ENCODE results near the gene SRCIN1.
A peak's percentile ranks its signal among the peaks of the same experiment; 100 is the strongest.

Gene SRCIN1

DNA sequence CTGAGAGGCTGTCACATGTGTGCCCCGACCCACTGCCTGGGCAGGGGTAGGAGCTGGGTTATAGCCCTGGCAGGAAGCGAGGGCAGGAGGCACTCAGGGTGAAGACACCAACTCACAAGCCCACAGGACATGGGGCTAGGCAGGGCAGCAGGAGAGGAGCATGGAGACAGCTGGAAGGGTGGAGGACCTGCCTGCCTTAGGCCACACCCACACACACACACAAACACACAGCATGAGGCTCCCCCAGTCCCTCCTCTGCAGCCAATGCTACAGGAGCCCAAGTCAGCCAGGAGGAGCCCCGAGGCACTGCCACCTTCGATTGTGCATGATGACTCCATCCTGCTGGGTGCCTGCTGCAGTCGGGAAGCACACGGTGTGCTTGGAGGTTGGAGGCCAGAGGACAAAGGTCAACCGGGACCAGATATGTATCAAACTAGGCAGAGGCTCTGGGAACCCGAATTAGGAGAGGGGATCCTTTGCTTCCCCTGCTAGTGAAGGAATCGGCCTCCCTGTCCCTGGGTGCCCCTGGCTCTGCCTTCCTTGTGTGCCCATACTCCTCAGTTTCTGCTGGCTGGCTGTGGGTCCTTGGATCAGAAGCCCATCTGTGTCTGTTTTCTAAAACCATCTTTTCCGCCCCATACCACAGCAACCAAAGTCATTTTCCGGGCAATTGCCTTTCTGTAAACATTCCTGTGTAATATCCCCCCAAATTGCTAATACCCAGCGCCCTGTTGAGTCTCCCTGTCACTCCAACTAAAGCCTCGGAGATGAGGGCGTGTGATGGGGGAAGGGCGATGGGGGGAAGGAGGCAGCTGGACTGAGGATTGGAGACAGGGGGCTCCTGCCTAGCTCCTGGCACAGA is 20.5 kb downstream of the SRCIN1 start:
- no peak for DNase-seq (ENCODE audit: low read depth in 1 of 2, low spot score in 1 of 2)

- DNase-seq (ENCODE audit: low read depth in 1 of 2, low spot score in 1 of 2) = peak; percentile 36 to 46
Observed at GRCh38 chr17:38584350-38584925, 21.3 kb downstream of the SRCIN1 start.

DNA sequence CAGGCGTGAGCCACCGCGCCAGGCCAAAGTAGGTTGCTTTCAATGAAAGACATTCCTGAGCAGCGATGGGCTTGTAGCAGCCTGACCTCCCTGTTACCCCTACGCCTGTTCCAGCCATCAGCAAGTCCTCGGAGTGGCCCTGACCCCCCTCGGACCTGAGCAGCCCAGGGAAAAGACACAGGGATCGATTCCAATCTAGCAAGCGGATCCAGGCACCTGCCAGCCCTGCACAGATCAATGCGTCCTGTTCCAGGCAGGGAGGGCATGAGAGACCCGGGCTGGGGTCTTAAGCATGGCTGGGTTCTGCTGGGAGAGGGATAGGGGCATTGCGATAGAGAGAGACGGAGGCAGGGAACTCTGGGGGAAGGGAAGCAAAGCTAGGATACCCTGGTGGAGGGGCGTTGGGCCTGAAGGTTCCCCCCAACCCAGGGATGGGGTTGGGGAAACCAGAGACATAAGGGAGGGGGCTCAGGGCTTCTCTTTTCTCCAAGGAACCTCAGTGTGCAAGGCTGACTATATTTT is 21.9 kb downstream of the SRCIN1 start:
- DNase-seq (ENCODE audit: low read depth in 1 of 2, low spot score in 1 of 2) = no peak

DNA sequence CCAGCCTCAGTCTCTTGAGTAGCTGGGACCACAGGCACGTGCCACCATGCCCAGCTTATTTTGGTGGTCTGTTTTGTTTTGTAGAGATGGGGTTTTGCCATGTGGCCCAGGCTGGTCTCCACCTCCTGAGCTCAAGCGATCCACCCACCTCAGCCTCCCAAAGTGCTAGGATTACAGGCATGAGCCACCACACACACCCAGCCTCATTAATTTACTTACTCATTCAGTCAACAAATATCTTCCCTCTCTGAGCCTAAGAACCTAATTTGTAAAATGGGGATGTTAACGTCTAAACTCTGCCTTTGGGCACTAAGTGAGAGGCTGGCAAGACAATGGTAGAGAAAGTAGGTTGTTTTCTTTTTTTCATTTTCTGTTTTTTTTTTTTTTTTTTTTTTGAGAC is 22.6 kb downstream of the SRCIN1 start:
- DNase-seq (ENCODE audit: low read depth in 1 of 2, low spot score in 1 of 2) = no peak

- no peak for DNase-seq (ENCODE audit: low read depth in 1 of 2, low spot score in 1 of 2)
Observed at GRCh38 chr17:38582069-38582468, 23.7 kb downstream of the SRCIN1 start.

GRCh38 chr17:38579934-38580333 is 25.8 kb downstream of the SRCIN1 start:
- DNase-seq (ENCODE audit: low read depth in 1 of 2, low spot score in 1 of 2) = no peak

- no peak for DNase-seq (ENCODE audit: low read depth in 1 of 2, low spot score in 1 of 2)
Observed at GRCh38 chr17:38579083-38579480, 26.7 kb downstream of the SRCIN1 start.

GRCh38 chr17:38578229-38579082 is 27.3 kb downstream of the SRCIN1 start:
- no peak for DNase-seq (ENCODE audit: low read depth in 1 of 2, low spot score in 1 of 2)

DNA sequence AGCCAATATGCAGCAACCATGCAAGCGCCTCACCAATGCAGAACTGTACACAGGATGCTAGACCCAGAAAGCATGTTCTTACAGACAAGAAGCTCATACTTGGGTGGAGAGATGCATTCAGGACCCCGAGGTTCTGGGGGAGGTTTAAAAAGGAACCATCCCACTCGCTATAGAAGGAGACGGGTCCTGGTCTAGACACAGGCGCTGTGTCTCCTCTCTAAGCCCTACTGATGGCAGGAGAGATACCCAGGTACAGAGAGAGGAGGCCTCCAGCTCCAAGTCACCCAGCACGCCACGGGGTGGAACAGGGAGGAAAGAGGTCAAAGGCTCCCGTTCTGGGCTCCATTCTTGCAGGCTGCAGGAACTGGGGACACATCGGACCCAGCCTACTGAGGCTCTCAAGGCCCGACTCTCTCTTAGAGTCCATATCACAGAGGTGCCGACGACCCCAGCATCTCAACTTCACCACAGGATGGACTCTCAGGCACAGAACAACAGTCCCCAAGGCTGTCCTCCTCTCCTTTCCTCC is 28.0 kb downstream of the SRCIN1 start:
- no peak for DNase-seq (ENCODE audit: low read depth in 1 of 2, low spot score in 1 of 2)

GRCh38 chr17:38577244-38577643 is 28.5 kb downstream of the SRCIN1 start:
- DNase-seq (ENCODE audit: low read depth in 1 of 2, low spot score in 1 of 2) = no peak

DNA sequence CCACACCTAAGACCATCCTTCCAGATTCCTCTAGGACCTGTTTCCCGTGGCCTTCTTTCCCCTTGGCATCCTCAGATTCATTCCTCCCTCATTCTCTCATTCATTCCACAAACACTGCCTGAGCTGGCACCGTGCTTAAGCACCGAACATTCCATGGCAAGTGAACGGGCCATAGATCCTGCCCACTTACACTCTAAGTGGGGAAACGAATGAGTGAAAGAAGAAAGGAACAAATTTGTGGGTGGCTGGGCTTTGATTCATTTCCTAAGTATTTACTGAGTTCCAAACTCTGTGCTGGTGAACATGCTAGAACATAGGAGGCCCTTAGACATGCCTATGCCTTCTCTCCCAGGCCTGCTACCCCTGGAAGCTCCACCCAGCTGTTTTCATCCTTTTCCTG is 30.0 kb downstream of the SRCIN1 start:
- no peak for DNase-seq (ENCODE audit: low read depth in 1 of 2, low spot score in 1 of 2)

- no peak for DNase-seq (ENCODE audit: low read depth in 1 of 2, low spot score in 1 of 2)
Observed at GRCh38 chr17:38574712-38575111, 31.0 kb downstream of the SRCIN1 start.

DNA sequence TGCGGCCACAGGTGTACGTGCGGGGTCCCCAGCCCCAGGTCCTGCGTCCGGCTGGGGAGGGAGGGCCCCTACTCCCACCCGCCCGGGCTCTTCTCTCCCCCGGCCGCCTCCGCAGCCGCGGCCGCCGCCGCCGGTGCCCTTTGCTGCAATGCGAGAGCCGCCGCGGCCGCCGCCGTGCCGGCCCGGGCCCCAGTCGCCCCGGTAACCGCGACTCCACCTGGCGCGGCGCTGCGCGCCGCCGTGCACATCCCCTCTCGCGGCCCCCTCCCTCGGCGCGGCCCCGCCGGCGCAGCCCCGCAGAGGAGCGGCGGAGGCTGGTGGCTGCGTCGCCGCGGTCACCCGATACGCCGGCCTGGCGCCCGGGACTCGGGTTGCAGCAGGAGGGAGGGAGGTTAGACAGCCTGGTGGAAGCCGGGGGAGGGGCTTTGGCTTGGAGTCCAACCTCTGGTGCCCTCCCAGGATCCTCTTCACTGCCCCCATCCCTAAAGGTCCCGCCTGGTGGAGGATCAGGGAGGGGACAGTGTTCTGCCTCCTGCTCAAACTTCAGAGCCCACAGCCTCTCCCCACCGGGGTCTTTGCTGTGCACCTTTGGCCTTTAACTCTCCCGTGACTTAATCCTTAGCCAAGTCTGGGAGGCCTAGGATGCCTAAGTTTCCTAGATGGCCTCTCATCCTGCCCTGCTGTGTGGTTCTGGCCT is 32.9 kb downstream of the SRCIN1 start:
- no peak for DNase-seq (ENCODE audit: low read depth in 1 of 2, low spot score in 1 of 2)

DNA sequence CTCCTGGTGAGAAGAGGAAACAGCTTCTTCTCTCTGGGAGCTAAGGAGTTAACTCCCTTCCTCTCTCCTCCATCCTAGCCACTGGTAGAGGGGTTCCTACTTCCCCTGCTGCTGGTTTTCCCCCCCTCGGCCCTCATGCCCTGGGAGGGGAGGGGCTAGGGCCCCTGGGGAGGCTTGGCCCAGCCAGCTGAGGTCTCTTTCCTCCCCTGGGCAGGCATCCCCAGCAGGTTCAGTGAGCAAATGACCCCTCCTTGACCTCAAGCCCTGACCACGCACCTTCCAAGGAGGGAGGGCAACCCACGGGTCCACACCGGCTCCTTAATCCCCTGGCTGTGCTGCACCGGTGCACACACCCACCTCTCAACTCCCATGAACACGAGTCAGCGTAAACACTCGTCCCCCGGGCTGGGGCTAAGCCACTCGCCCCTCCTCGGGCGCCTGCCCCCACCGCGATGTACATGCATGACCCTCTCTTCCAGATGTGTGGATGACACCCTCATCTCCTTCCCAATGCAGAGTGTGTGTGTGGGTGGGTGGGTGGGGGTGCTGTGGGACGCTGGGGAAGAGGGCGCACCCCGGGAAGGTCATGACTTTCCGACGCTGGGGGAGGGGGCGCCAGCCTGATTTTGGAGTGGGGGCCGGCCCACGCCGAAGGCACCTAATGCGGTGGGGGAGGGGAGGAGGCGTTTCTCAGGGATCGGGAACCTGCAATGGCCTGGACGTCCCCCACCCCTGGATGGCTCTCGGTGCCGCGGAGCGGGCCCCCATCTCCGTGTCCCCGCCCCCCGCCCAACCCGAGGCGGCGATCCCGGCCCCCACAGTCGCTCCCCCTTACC is 33.7 kb downstream of the SRCIN1 start:
- no peak for DNase-seq (ENCODE audit: low read depth in 1 of 2, low spot score in 1 of 2)

DNA sequence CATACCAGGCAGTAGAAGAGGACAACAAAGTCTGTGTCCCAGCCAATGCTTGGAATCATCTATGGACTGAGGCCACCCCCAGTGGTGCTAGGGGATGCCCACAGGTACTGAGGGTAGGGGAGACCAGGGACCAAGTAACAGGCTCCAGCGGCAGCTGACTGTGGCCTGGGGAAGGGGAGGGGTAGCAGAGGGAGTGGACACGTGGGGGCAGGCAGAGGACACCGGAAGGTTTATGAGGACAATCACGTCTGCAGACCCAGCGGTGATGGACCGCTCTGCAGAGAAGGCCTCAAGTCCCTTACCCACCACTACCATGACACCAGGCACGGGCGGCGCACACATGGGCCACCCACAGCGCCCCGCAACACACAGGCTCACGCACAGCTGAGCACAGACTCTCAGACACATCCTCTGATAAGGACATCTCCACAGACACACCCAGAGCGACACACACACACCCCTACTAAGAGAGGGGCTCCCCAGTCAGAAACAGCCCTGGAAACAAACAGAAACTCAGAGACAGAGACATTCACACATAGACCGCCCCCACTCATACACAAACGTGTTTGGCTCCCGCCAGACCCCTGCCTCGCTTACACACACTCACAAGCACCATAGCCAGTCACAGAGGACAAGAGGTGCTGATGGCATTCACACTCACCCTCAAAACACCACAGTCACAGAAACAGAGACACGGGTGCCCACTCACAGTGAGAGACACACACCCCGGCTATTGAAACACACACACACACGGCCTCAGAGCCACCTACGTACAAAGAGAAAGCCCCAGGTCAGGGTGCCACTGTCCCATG is 35.8 kb downstream of the SRCIN1 start:
- DNase-seq (ENCODE audit: low read depth in 1 of 2, low spot score in 1 of 2) = no peak

- no peak for DNase-seq (ENCODE audit: low read depth in 1 of 2, low spot score in 1 of 2)
Observed at GRCh38 chr17:38568845-38569510, 36.8 kb downstream of the SRCIN1 start.

DNA sequence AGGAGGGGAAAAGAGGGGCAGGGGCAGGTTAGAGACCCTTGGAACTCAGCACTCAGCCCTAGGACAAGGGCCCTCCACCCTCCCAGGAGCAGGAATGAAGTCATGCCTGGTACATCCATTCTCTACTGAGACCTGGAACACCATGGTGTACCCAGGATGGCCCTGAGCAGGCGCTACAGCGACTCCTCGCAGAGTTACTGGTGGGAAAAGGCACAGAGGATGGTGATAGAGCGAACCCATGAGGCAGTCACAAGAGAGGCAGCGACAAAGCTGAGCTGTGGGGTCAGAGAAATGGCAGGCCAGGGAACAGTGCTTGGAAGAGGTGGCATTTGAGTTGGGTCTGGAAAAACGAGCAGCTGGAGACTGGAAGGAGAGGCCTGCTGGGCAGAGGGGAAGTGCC is 37.5 kb downstream of the SRCIN1 start:
- no peak for DNase-seq (ENCODE audit: low read depth in 1 of 2, low spot score in 1 of 2)

GRCh38 chr17:38567350-38567749 is 38.4 kb downstream of the SRCIN1 start:
- DNase-seq (ENCODE audit: low read depth in 1 of 2, low spot score in 1 of 2) = no peak

DNA sequence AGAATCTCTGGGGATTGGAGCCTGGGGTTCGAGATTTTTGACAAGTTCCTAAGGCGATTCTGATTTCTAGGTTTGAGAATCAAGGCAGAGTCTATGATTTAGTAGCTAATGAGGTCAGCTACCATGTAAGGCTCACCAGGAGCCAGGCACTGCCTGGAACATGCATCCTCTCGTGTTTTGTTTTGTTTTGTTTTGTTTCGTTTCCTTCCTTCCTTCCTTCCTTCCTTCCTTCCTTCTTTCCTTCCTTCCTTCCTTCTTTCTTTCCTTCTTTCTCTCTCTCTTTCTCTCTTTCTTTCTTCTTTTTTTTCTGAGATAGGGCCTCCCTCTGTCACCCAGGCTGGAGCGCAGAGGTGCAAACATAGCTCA is 39.1 kb downstream of the SRCIN1 start:
- DNase-seq (ENCODE audit: low read depth in 1 of 2, low spot score in 1 of 2) = no peak

Data from stimulated activated CD4-positive, alpha-beta T cell treated with anti-CD3 and anti-CD28 coated beads, Interleukin-15, amount 100 ng/mL, for 1 hour (primary cell).